ENCODE results near the gene REEP6.
A peak's percentile ranks its signal among the peaks of the same experiment; 100 is the strongest.

REEP6 gene

DNA sequence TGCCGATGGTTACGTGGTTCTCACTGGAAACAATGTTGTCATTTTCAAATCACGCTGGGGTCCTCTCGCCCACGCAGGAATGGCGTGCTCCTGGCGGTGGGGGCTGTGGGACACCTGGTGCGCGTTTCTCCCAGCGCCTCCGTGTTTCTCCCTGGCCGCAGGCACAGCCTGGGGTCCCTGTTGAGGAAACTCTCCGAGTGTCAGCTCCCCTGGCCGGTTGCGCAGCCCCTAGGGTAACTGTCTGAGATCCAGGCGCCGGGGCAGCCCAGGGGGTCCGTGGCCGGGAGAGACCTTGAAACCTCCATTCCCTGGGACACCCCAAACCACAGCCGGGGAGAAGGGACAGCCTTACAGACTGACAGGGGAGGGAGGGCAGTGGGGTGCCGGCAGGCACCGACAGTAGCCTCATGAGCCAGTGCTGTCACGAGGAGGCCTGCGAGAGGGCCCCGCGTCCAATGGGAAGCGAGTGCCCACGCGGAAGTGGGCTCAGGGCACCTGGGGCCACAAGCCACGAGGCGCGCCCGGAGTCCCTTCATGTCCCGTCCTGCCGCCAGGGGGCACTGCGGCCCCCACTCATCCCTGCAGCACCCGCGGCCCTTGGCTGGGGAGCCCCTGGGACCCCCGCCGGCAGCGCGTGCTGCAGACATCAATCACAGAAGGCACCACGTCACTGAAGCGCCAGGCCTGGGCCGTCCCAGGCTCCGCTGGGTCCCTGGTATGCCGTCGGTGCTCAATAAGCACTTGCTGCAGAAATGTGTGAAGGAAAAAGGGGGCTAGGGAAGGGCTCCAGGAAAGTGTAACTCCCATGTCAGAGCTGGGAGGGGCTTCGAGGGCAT is 12.3 kb downstream of the REEP6 start:
- H3K4me2 ChIP-seq (ENCODE audit: low read depth, low read length): no peak overlapping the region
- H2AFZ ChIP-seq (ENCODE audit: low read length): no peak overlapping the region
- no peak overlapping the region for H3K9ac ChIP-seq (ENCODE audit: low read length)
- no peak overlapping the region for H3K4me3 ChIP-seq (ENCODE audit: low read length)
- no peaks in the 10 kb centered on the region for H3K36me3 ChIP-seq (replicated peaks; ENCODE audit: insufficient read depth, low read length)
- H3K9me2 ChIP-seq (replicated peaks; ENCODE audit: insufficient read depth, low read length): no peaks in the 10 kb centered on the region
- H3K27ac ChIP-seq (ENCODE audit: low read length): no peak overlapping the region
- no peaks in the 10 kb centered on the region for H3K79me2 ChIP-seq (ENCODE audit: low read length)
- no peaks in the 10 kb centered on the region for H3K9me3 ChIP-seq (replicated peaks; ENCODE audit: insufficient read depth, low read length)
- peak; percentile 43 for DNase-seq
- H3K4me1 ChIP-seq (ENCODE audit: low read length): no peaks in the 10 kb centered on the region
- H3K27me3 ChIP-seq (replicated peaks; ENCODE audit: insufficient read depth, low read length): peaks cover 61% of the 10 kb centered on the region
- no peaks in the 10 kb centered on the region for H3F3A ChIP-seq (ENCODE audit: insufficient read depth, low read length)
- TF ChIP-seq, protein P1, sequence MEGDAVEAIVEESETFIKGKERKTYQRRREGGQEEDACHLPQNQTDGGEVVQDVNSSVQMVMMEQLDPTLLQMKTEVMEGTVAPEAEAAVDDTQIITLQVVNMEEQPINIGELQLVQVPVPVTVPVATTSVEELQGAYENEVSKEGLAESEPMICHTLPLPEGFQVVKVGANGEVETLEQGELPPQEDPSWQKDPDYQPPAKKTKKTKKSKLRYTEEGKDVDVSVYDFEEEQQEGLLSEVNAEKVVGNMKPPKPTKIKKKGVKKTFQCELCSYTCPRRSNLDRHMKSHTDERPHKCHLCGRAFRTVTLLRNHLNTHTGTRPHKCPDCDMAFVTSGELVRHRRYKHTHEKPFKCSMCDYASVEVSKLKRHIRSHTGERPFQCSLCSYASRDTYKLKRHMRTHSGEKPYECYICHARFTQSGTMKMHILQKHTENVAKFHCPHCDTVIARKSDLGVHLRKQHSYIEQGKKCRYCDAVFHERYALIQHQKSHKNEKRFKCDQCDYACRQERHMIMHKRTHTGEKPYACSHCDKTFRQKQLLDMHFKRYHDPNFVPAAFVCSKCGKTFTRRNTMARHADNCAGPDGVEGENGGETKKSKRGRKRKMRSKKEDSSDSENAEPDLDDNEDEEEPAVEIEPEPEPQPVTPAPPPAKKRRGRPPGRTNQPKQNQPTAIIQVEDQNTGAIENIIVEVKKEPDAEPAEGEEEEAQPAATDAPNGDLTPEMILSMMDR (IDR thresholded peaks at IDR 0.05; ENCODE audit: low read length): peak; percentile 76
- TF ChIP-seq EZH2phosphoT487 (IDR thresholded peaks at IDR 0.05; ENCODE audit: low read length): no peak
- no peak for TF ChIP-seq EZH2 (optimal IDR thresholded peaks at IDR 0.05; ENCODE audit: low read depth, low read length)
- no peaks in the 10 kb centered on the region for H4K20me1 ChIP-seq (ENCODE audit: insufficient read depth, low read length)

DNA sequence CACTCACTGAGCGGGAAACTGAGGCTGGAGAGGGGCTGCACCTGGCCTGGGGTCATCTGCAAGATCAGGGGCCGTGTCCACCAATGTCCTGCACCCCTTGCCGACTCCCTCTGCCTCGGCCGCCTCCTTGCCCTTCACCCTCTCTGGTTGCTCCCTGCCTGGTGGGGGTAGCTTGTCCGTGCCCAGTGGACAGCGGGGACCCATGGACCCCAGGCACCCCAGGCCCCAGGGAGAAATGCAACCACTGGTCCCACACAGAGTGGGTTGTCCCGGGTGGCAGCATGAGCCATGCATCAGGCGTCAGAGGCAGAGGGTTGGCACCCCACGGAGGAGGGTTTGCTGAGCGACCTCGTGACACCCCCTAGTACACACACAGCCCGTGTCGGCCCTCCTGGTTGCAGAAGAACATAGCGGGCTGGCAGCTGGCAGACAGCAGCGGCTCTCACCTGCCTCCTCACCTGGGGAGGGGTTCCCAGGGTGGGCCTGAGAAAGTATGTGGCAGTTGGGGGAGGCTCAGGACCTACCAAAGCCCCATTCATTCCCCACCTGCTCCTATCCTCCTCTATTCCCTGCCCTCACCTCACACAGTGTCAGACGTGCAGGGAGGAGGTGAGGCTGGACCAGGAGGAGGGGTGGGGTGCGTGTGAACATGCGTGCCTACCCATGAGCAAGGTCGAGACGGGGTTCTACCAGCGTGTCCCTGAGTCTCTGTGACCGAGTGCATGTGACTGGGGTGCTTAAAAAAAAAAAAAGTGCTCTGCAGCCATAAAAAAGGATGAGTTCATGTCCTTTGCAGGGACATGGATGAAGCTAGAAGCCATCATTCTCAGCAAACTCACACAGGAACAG is 13.2 kb downstream of the REEP6 start:
- no peaks in the 10 kb centered on the region for H3K36me3 ChIP-seq (replicated peaks; ENCODE audit: insufficient read depth, low read length)
- peaks cover 67% of the 10 kb centered on the region for H3K27me3 ChIP-seq (replicated peaks; ENCODE audit: insufficient read depth, low read length)
- no peak overlapping the region for H3K4me2 ChIP-seq (ENCODE audit: low read depth, low read length)
- TF ChIP-seq, protein P1 (IDR thresholded peaks at IDR 0.05; ENCODE audit: low read length): no peak
- TF ChIP-seq EZH2phosphoT487 (IDR thresholded peaks at IDR 0.05; ENCODE audit: low read length): no peak
- TF ChIP-seq EZH2 (optimal IDR thresholded peaks at IDR 0.05; ENCODE audit: low read depth, low read length): no peak
- H3K4me1 ChIP-seq (ENCODE audit: low read length): no peaks in the 10 kb centered on the region
- no peak overlapping the region for H3K4me3 ChIP-seq (ENCODE audit: low read length)
- no peaks in the 10 kb centered on the region for H3F3A ChIP-seq (ENCODE audit: insufficient read depth, low read length)
- no peaks in the 10 kb centered on the region for H4K20me1 ChIP-seq (ENCODE audit: insufficient read depth, low read length)
- H3K79me2 ChIP-seq (ENCODE audit: low read length): no peaks in the 10 kb centered on the region
- H3K9ac ChIP-seq (ENCODE audit: low read length): no peak overlapping the region
- no peak overlapping the region for H3K27ac ChIP-seq (ENCODE audit: low read length)
- DNase-seq: no peak
- no peaks in the 10 kb centered on the region for H3K9me3 ChIP-seq (replicated peaks; ENCODE audit: insufficient read depth, low read length)
- H3K9me2 ChIP-seq (replicated peaks; ENCODE audit: insufficient read depth, low read length): no peaks in the 10 kb centered on the region
- no peak overlapping the region for H2AFZ ChIP-seq (ENCODE audit: low read length)

DNA sequence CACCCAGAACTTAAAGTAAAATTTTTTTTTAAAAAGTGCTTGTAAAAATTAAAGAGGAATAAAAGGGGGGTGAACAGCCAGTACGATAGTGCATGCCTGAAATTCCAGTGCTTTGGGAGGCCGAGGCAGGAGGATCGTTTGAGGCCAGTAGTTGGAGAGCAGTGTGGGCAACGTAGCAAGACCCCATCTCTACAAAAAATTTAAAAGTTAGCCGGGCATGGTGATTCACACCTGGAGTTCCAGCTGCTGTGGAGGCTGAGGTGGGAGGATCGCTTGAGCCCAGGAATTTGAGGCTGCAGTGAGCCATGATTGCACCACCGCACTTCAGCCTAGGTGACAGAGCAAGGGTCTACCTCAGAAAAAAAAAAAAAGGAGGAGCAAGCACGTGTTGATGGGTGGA is 14.0 kb downstream of the REEP6 start:
- Histone ChIP-seq H3K79me2 (ENCODE audit: low read length) (no peaks in the 10 kb centered on the region), H3K36me3 (replicated peaks; ENCODE audit: insufficient read depth, low read length) (no peaks in the 10 kb centered on the region), H3K4me2 (ENCODE audit: low read depth, low read length) (no peak overlapping the region), H2AFZ (ENCODE audit: low read length) (no peak overlapping the region), H4K20me1 (ENCODE audit: insufficient read depth, low read length) (no peaks in the 10 kb centered on the region), H3K27me3 (replicated peaks; ENCODE audit: insufficient read depth, low read length) (peaks cover 71% of the 10 kb centered on the region), H3K9ac (ENCODE audit: low read length) (no peak overlapping the region), H3K9me2 (replicated peaks; ENCODE audit: insufficient read depth, low read length) (no peaks in the 10 kb centered on the region), H3F3A (ENCODE audit: insufficient read depth, low read length) (no peaks in the 10 kb centered on the region), H3K4me1 (ENCODE audit: low read length) (no peaks in the 10 kb centered on the region), H3K9me3 (replicated peaks; ENCODE audit: insufficient read depth, low read length) (no peaks in the 10 kb centered on the region), H3K27ac (ENCODE audit: low read length) (no peak overlapping the region), H3K4me3 (ENCODE audit: low read length) (no peak overlapping the region)
- DNase-seq: no peak
- TF ChIP-seq EZH2 (optimal IDR thresholded peaks at IDR 0.05; ENCODE audit: low read depth, low read length) (no peak), EZH2phosphoT487 (IDR thresholded peaks at IDR 0.05; ENCODE audit: low read length) (no peak)
- TF ChIP-seq, protein P1 (IDR thresholded peaks at IDR 0.05; ENCODE audit: low read length): no peak

All from MM.1S (cell line).